GM18867 (cell line): ENCODE data around the gene FASN.

ENCODE experiments used
- ATAC-seq: cut with Tn5 transposase; IDR thresholded peaks from one replicate; pipeline ENCODE4 v1.9.1; 2021; ENCODE audit warnings: mild to moderate bottlenecking, moderate library complexity; ENCODE audit not compliant: unreplicated experiment

The FASN gene

DNA sequence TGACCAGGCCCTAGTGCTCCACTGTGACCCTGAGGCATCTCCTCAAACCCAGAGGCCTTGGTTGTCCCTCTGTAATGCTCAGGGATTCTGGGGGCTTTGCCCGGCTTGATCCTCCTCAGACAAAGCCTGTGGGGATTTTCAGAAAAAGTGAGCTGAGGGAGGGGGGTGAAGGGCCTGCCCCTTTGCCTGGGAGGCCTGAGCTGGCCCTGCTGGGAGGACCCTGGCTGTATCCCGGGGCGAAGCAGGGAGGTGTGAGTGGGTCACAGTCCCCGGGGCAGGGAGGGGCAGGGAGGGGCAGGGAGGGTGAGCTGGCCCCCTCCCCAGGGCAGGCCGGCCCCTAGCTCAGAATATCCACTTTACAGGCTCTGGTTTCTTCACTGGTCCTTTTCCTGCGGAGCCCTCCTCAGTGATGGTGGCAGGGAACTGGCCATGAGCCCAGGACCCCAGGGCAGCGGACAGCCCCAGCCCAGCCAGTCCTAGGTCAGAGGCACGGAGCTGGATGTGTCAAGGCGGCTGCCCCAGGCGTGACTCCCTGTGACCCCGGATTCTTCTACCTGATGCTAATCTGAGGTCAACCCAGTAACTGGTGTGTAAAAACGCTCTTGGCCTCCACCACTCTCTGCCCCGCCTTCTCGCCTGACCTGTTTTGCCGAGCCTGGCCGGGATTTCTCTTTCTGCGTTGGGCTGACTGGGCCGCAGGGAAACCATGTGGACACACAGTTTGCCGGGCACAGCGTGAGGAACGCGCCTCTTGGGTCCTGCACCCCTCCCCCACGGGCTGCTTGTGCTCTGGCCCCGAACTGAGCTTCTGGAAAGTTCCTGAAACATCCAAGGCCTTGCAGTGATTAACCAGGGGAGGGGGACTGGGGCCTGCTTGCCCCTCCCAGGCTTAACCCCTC is 5.8 kb upstream of the FASN start:
- ATAC-seq, result no peak

DNA sequence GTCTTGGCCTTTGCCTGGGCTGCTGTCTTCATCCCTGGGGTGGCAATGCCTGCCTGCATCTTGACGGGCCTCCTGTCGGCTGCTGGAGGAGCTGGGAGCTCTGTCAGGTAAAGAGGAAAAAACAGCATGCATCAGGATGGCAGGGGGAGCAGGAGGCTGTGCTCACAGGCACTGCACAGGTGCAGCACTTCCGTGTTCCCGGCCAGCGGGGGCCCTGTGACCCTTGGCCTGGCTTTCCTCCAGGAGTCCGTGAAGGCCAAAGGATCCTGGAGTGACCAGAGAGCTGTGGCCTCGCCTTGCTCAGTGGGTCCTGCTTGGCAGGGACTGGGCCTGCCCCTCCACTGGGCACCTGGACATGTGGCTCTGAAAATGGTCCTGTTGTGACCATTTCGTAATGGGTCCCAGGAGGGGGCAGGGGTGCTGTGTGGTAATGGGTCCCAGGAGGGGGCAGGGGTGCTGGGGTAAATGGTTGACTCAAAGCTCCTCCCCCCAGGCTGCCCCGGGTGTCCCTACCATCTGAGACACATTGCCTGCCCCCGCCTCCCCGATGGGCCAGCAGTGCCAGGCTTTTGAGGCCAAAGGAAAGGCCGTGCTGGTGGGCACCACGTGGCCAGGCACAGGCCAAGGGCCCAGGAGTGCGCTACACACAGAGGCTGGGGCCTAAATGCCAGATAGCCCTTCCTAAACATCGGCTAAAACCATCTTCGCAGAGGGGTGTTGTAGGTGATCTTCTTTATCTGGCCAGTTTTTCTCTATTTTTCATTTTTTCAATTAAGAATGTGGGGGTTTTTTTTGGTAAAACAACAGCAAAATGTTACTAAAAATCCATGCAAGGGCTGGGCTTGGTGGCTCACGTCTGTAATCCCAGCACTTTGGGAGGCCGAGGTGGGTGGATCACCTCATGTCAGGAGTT is 4.0 kb upstream of the FASN start:
- ATAC-seq, result no peak

DNA sequence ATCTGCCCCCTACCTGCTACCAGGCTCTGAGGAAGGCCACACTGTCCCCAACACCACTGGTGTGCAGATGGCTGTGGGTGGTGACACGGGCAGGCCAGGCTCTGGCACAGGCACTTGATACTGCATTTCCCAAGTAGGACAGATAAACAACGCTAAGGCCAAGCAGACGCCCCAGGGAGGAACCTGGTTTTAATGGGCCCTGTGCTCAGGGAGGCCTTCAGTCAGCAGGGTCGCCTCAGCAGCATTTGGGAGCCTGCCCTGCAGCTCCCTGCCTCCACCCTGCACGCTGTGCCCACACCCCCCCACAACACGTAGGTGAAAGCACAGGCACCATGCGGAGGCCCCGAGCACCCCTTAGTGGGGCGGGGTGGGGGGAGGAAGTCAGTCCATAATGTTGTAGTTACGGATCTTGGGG is 3.3 kb upstream of the FASN start:
- no peak for ATAC-seq

DNA sequence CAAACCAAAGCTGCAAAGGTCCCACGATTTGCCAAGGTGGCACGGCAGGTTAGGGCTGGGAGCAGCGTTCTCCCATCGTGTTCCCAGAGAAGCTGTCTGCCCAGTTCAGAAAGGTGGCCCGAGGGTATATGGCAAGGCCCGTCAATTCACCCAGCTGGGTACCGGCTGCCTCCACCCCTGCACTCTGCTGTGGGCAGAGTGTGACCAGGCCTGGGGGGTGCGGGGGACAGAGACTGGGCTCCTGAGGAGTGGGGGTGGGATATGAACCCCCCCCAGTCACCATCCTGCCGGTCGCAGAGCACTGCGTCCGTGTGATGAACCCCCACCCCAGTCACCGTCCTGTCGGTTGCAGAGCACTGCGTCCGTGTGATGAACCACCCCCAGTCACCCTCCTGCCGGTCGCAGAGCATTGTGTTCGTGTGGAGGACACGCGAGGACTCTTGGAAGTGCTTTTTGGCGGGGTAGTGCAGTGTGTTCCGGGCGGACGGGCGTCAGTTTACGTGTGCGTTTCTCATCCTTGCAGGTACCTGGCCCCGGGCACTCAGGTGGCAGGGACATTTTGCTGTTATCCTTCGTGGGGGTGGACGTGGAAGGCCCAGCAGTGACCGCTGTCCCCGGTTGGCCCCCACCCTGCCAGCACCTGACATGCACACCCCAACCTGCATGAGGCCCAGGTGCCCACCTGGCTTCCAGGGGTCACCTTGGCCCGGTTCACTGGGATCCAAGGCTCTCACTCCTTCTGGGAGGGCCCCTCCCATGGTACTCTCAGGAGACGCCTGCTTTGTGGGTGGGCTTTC is 2.7 kb upstream of the FASN start:
- no peak for ATAC-seq

DNA sequence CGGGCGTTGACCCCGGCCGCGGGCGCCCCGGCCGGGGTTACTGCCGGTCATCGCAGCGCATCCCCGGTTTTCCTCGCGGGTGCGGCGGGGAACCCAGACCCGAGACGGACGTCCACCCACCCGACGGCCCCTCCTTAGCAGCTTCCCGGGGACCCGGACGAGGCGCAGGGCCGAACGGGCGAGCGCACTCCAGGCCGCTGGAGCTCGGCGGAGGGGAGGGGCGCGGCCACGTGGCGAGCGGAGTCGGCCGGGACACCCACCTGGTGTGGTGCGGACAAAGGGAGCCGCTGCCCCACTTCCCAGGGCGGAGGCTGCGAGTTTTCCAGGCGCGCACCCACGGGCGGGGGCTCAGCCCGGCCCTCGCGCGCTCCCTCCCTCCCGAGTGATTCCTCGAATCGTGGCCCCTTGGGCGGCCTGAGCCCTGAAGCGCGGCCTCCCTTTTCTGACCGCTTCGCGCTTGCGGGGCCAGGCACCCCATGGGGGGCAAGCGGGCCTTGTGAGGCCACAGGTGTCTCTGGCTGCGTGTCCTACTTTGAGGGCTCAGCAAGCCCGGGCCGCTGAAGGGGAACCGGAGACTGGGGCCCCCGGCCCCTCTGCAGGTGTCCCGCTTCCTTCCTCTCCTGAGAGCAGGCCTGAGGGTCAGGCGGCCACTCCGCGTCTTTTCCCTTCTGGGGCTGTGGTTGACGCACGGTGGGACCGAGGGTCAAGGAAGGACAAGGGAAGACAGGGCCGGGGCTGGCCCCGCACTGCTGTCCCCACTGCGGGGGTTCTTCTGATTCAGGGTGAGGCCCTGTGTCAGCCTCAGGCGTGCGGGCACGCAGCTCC is 1.1 kb upstream of the FASN start:
- peak; percentile 15 for ATAC-seq

DNA sequence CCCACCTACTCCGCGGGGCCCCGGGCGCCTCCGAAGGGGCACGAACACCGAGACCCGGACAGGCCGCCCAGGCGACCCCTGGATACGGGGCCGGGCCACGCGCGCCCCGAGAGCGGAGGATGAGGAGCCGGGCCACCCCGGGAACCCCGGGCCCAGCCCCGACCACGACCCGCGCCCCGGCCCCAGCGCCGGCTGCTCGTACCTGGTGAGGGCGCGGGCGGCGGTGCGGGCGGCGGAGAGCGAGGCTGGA is 192 bp downstream of the FASN start:
- peak; percentile 23 for ATAC-seq

DNA sequence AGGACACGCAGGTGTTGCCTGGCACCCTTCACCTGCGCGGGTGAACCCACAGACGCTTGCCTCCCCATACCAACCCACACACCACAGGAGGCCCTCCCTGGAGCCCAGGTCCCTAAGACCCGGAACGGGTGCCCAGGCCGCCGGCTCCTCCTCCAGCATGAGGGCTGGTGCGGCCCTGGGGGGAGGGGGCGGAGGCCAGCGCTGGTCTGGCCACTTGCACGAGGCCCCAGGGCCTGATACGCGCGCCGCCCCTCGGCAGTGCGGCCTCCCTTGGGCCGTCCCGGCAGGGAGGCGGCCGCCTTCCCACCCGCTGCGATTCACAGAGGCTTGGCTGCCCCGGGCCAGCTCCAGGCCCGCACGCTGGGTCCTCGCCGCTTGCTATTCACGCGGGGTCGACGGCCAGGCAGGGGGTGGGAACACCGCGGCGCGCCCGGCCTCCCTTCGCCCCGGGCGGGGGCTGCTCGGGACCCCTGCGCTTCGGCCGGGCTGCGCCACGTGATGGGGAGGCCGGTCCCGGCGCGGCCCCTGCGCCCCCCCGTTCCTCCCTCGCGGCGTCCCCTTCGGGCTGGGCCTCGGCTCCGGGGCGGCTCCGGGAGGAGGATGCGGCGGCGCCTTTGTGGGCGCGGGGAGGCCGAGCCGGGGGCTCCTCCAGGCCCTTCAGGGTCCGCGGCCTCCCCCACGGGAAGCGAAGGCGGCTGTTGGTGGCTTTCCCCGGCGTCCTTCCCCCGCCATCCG is 685 bp downstream of the FASN start:
- peak; percentile 5 for ATAC-seq

DNA sequence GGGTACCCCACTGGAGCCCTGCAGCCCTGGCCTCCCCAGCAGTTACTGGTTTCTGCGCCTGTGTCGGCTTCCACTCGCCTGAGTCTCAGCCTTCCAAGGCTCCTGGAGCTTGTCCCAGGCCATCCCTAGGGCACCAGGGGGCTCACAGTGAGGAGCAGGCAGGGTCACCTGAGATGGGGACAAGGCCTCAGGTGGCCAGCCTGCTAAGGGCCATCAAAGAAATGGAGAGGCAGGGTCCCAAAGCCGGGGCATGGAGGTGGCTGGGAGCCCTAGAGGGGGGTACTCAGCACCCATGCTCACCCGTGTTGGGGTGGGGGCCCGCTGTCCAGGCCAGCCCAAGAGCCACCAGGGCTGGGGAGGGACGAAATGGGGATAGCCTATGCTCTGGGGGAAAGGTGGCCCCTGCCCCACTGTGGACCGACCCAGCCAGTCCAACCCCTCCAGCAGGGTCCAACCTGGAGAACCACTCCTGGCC is 1.3 kb downstream of the FASN start:
- ATAC-seq, result no peak

DNA sequence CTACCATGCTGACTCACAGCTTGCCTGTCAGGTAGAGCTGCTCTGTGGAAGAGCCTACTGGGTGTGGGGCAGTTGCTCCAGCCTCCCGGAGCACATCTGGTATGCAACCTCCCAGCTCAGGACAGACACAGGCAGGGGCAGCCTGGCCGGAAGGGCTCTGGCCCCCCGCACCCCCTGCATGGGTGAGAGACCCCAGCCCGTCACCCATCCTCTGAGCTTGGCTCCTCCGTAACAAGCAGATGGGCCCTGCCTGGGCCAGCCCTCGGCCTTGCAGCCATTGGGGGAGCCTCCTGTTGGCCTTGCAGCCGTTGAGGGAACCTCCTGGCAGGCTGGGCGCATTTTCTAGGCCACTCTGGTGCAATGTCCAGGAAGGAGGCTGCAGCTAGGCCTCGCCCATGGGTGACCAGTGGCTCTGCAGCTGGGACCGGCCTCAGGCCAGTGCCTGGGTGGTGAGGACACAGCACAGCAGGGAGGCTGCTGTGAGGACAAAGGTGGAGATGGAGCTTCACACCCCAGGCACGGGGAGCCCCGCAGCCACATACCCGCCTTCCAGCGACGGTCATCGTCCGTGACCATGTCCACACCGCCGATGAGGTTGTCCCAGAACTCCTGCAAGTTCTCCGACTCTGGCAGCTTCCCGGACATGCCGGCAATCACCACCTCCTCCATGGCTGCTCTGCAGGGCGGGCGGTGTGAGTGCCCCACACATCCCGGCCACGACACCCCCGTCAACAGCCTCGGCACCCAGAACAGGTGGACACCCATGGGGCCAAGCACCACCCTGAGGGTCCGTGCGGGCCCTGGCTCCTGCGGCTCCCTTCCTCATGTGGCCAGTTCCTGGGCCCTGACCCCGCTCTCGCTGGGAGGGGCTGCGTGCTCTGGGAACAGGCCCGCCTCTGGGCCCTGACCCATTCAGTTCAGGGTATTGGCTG is 2.0 kb downstream of the FASN start:
- ATAC-seq, result no peak

DNA sequence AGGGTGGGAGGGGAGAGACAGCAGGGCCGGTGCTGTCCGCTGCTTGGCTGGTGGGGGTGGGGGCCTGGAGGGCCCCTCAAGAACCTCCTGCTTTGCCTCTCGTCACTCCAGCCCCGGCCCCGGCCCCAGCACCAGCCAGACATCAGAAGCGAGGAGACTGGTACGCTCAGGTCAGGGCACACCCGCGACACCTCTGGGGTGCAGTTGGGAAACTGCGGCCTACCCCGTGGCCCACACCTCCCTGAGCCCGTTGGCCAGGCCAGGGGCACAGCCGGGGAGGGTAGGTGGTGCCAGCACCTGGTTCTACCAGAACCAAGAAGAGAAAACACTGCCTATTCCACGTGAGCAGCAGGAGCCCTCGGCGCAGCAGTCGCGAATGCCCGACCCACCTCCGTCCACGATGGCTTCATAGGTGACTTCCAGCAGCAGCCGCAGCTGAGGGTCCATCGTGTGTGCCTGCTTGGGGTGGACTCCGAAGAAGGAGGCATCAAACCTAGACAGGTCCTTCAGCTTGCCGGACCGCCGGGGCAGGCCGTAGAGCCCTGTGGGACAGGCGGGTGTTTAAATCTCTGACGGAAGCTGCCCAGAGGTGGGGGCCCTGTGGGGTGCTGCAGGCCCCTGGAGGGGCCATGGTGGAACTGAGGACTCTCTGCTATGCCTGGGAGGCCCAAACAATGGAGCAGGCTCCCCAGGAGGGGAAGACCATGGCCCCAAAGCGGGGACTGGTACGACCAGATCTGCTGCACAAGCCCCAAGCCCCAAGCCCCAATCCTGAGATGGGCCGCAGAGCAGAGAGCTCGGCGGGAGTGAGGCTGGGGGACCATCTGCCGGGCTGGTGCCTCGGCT is 2.9 kb downstream of the FASN start:
- ATAC-seq, result no peak

DNA sequence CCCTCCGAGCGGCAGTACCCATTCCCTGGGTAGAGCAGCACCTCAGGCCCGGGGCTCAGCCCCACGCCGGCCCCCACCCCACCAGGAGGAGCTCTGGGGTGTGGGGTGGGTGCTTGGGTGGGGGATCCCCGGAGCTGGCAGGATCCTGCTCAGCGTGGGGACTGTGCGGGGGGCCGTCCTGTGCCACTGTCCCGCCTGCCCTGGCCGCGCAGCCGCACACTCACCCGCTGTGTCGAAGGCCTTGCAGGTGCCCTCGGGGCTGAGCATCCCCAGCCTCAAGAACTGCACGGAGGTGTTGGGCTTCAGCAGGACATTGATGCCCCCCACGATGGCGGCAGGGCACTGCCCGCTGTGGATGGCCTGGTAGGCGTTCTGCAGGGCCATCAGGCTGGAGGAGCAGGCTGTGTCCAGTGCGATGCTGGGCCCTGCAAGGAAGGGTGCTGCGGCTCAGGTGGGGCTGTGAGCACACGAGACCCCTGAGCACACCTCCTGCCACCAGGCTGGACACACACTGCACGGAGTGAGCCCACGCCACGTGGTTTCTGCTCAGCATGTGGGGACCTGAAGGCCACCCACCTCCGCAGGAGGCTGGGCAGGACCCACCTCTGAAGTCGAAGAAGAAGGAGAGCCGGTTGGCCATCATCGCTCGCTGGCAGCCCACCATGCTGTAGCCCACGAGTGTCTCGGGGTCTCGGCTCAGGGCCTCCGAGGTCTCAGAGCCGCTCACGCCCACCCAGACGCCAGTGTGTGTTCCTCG is 4.9 kb downstream of the FASN start:
- no peak for ATAC-seq

DNA sequence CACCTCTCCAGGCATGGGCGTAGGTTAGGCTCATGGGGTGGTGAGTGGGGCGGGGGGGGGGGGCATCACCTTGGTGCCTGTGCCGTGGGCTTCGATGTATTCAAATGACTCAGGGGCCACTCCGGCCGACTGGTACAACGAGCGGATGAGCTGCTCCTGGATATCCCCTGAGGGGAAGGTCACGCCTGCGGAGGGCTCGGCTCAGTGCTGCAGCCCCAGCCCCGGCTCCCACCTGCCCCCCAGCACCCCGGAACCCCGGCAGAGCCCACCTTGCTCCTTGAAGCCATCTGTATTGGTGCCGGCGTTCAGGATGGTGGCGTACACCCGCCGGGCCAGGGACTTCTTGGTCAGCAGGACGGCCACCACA is 5.4 kb downstream of the FASN start:
- ATAC-seq, result no peak

DNA sequence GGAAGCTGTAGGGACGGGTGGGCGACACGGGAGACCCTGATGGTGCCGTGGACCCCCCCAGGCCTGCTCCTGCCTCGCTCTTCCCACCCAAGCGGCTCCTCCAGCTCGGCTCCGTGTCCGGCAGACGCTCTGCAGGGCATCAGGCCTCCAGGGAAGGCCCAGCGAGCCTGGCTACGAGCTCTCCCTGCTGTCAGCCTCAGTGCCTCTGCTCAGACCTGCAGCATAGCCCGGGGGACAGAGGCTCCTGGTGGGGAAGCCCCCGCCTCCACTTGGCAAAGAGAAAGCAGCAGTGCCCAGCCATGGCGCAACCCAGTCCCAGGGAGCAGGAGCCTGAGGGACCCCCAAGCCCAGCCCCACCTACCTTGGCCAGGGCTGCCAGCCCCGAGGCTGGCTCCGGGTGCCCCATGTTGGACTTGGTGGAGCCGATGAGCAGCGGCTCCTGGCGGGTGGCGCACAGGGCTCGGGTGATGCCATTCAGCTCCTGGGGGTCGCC is 5.9 kb downstream of the FASN start:
- no peak for ATAC-seq

DNA sequence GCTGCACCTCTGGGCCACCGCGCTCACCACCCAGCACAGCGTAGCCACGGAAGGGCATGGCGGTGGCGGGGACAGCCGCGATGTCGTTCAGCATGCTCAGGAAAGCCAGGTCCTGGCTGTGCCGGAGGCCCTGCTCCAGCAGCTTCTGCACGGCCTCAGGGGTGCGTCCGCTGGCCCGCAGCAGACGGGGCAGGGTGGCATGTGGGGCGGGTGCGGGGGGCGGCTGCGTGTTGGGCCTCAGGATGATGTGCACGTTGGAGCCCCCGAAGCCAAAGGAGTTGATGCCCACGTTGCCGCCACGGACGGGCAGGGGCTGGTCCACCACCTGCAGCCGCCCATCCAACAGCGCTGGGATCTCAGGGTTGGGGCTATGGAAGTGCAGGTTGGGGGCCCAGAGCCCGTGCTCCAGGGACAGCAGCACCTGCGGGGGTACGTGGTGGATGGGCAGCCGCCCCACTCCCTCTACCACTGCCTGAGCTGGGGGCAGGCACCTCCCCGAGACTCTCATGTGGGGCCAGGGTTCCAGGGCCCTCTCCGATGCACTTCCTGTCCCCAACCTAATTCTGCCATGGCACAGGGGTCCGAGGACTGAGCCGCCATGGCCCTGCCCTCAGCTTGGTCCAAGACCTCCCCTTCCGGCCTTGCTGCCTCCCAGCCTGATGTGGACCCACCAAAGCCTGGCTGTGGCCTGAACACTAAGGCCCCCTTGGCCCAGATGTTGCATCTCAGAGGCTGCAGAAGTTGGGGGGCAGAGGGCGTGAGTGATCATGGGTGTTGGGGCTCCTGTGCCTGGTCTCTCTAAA is 6.6 kb downstream of the FASN start:
- no peak for ATAC-seq

DNA sequence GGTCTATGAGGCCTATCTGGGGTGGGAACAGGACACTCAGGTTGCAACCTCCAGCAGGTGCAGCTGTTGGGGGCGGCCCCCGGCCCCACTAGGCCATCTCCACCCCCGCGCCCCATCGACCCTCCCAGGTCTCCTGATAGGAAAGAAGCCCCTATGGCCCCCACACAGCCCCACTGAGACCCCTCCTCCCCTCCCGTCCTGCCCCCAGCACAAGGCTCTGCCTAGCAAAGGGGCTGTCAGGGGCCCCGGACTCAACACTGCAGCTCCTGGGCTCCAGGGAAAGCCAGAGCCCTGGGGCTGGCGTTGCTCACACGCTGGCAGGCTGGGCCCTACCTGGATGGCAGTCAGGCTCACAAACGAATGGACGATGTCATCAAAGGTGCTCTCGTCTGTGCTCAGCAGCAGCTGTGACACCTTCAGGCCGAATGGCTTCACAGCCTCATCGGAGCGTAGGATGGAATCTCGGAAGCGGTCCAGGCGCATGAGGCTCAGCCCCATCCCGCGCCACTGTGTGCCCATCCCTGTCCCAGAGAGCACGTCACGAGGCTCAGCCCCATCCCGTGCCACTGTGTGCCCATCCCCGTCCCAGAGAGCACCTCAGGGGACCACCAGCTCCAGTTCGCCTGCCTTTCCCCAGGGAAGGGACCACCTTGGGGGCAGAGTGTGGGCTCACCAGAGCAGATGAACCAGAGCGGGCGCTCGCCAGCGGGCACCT is 7.3 kb downstream of the FASN start:
- no peak for ATAC-seq
